CD4-positive, alpha-beta T cell (primary cell): ENCODE data around the gene WDR59. TPM values are rescaled to one million over a fixed set of nuclear protein-coding genes. Genes with fewer than 3 reads are reported as not detected.

ENCODE experiments used
- ATAC-seq: fragments of 200-7000 bp; cut with Tn5 transposase; one replicate; pipeline ENCODE4 v1.10.0; 2022; ENCODE audit warnings: mild to moderate bottlenecking; ENCODE audit not compliant: poor library complexity
- CTCF ChIA-PET: fragments of 350-600 bp; sonication (Branson Sonifier 250); formaldehyde crosslinking; loops from one replicate; lab custom pipeline; 2021; ENCODE audit warnings: antibody characterized with exemption, inconsistent platforms; lab: Charles Lee
- POLR2A ChIA-PET: fragments of 350-600 bp; sonication (Branson Sonifier 250); formaldehyde crosslinking; loops from one replicate; lab custom pipeline; 2021; ENCODE audit warnings: antibody characterized with exemption, inconsistent platforms; lab: Charles Lee
- DNase-seq, 14 experiments: peaks; one replicate each; pipeline ENCODE4 v3.0.0-alpha.2; 2013 to 2020; ENCODE audit warnings: mixed read lengths in 2 of 14
- H3K27ac ChIP-seq, 2 donors: one replicate each; pipeline versions ENCODE4 v1.5.1 to v1.7.0; 2013; ENCODE audit warnings: low read length in 2 of 2, low read depth in 1 of 2, mild to moderate bottlenecking in 1 of 2
- H3K27me3 ChIP-seq, 2 experiments: 1 replicate in 1 of 2; 2 replicates in 1 of 2; pipeline versions ENCODE4 v1.6.1 to v1.7.0; 2013; ENCODE audit warnings: low read length in 2 of 2, control low read depth in 1 of 2, mild to moderate bottlenecking in 1 of 2, moderate library complexity in 1 of 2; ENCODE audit not compliant: insufficient read depth in 2 of 2, control insufficient read depth in 1 of 2
- H3K36me3 ChIP-seq: one replicate; pipeline ENCODE4 v1.6.1; 2013; ENCODE audit warnings: low read length, control low read depth; ENCODE audit not compliant: insufficient read depth
- H3K4me1 ChIP-seq: one replicate; pipeline ENCODE4 v1.6.1; 2013; ENCODE audit warnings: low read length, control low read depth; ENCODE audit not compliant: insufficient read depth
- H3K4me3 ChIP-seq: one replicate; pipeline ENCODE4 v1.5.1; 2013; ENCODE audit warnings: mild to moderate bottlenecking, low read length, moderate library complexity
- H3K9me3 ChIP-seq, 2 experiments: 1 replicate in 1 of 2; 2 replicates in 1 of 2; pipeline versions ENCODE4 v1.6.1 to v1.7.0; 2013; ENCODE audit warnings: low read length in 2 of 2, mild to moderate bottlenecking in 2 of 2, control low read depth in 1 of 2, moderate library complexity in 1 of 2; ENCODE audit not compliant: control insufficient read depth in 1 of 2, insufficient read depth in 1 of 2
- H3K27ac Mint-ChIP-seq: one replicate; pipeline ENCODE4 v1.8.0; 2020; ENCODE audit warnings: mixed read lengths
- H3K27me3 Mint-ChIP-seq: one replicate; pipeline ENCODE4 v1.8.0; 2021; ENCODE audit warnings: mixed read lengths
- H3K36me3 Mint-ChIP-seq: one replicate; pipeline ENCODE4 v1.8.0; 2021; ENCODE audit warnings: low read depth, mixed read lengths
- H3K4me1 Mint-ChIP-seq: one replicate; pipeline ENCODE4 v1.8.0; 2021; ENCODE audit warnings: low read depth, mixed read lengths
- H3K4me3 Mint-ChIP-seq: one replicate; pipeline ENCODE4 v1.8.0; 2020; ENCODE audit warnings: mild to moderate bottlenecking, mixed read lengths
- H3K9me3 Mint-ChIP-seq: one replicate; pipeline ENCODE4 v1.8.0; 2020; ENCODE audit warnings: mixed read lengths
- CTCF ChIP-seq: fragments of 200-600 bp; IDR thresholded peaks from one replicate; pipeline ENCODE4 v1.8.0; 2022; ENCODE audit warnings: antibody characterized with exemption, mild to moderate bottlenecking
- intact Hi-C, 2 experiments: fragments of 100-400 bp; cut with DNase I in 1 of 2; cut with micrococcal nuclease in 1 of 2; formaldehyde crosslinking; loops; one replicate each; pipeline versions ENCODE4 v1.15.1 to v1.9.0; 2023 to 2025; cut with DNase I, micrococcal nuclease
- total RNA-seq, 174 experiments: library from RNA in 2 of 174; stranded (reverse) in 2 of 174; gene quantifications; one replicate each; pipeline ENCODE4 v1.2.3 and lab custom pipeline; 2021 to 2026

Gene WDR59
- total RNA-seq, 2 experiments from 2014 or later: 60.2 to 67.2 TPM

- POLR2A ChIA-PET: no interaction called here
- Mint-ChIP-seq H3K9me3 (peaks cover 7% of the 10 kb centered on the region), H3K27me3 (peaks cover 4% of the 10 kb centered on the region), H3K27ac (no peak overlapping the region), H3K4me1 (peaks cover 10% of the 10 kb centered on the region), H3K36me3 (peaks cover 7% of the 10 kb centered on the region), H3K4me3 (no peak overlapping the region)
- intact Hi-C loops: no loop called here
- peaks cover 0 to 6% of the 10 kb centered on the region in 2 experiments for H3K27me3 ChIP-seq
- DNase-seq (no peak), ATAC-seq (no peak)
- H3K4me1 ChIP-seq: no peaks in the 10 kb centered on the region
- H3K27ac ChIP-seq: no peak overlapping the region
- no peak for TF ChIP-seq CTCF
- no peaks in the 10 kb centered on the region for H3K36me3 ChIP-seq
- CTCF ChIA-PET: no interaction called here
- H3K4me3 ChIP-seq: no peak overlapping the region
- peaks cover 9 to 18% of the 10 kb centered on the region in 2 experiments for H3K9me3 ChIP-seq
These were observed 159.0 kb downstream of the WDR59 start for GRCh38 chr16:74825941-74826340.

- ChIA-PET CTCF (interaction anchor here (0.7 kb wide), 1 partner anchor 150 kb away, joined by 3 read pairs; no protein-coding TSS in a partner anchor), POLR2A (interaction anchor here (0.6 kb wide), 1 partner anchor 42 kb away, joined by 4 read pairs; no protein-coding TSS in a partner anchor)
- no peaks in the 10 kb centered on the region for H3K4me1 ChIP-seq
- peaks cover 7% of the 10 kb centered on the region for H3K36me3 Mint-ChIP-seq
- peaks cover 10% of the 10 kb centered on the region for H3K4me1 Mint-ChIP-seq
- no peak overlapping the region for H3K27ac ChIP-seq
- H3K4me3 Mint-ChIP-seq: no peak overlapping the region
- no peak for TF ChIP-seq CTCF
- ATAC-seq (no peak), DNase-seq (no peak)
- H3K4me3 ChIP-seq: no peak overlapping the region
- peaks cover 6 to 18% of the 10 kb centered on the region in 2 experiments for H3K9me3 ChIP-seq
- peaks cover 7% of the 10 kb centered on the region for H3K9me3 Mint-ChIP-seq
- peaks cover 0 to 5% of the 10 kb centered on the region in 2 experiments for H3K27me3 ChIP-seq
- peaks cover 4% of the 10 kb centered on the region for H3K27me3 Mint-ChIP-seq
- no peaks in the 10 kb centered on the region for H3K36me3 ChIP-seq
- no peak overlapping the region for H3K27ac Mint-ChIP-seq
- intact Hi-C loops: no loop called here
These were observed 159.9 kb downstream of the WDR59 start for GRCh38 chr16:74825016-74825415.

Other genes starting within 250 kb of the WDR59 start
- gene FA2H, start 210.3 kb downstream of the WDR59 start, total RNA-seq: not detected
- 1 to 10 TPM; 2.8 to 4.0 TPM for gene ZNRF1, start 13.9 kb upstream of the WDR59 start, total RNA-seq
- not detected for gene LDHD, start 131.7 kb upstream of the WDR59 start, total RNA-seq
- gene ZFP1, start 163.4 kb upstream of the WDR59 start, total RNA-seq: 1 to 10 TPM; 6.2 to 7.5 TPM
- not detected for gene CTRB2, start 222.0 kb upstream of the WDR59 start, total RNA-seq
- gene CTRB1, start 233.9 kb upstream of the WDR59 start, total RNA-seq: not detected